Measurements from ENCODE around the gene CDK5R1.

CDK5R1 gene

DNA sequence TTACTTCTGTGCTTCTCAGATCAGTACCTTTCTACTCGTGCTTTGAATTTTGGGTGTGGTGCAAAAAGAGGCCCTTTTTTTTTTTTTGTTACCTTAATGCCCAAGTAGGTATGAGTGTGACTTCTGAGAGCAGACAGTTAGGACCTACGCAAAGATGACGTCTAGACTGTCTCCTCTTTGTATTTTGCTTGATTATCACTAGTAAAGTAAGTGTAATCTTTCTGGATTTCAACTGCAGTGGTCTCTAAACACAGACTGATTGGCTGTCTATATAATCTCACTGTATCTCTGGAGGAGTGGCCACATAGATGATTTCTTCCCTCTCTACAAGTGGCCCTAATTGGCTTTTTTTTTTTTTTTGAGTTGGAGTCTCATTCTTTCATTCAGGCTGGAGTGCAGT lies 11.5 kb upstream of the CDK5R1 start:
- DNase-seq: no peak

DNA sequence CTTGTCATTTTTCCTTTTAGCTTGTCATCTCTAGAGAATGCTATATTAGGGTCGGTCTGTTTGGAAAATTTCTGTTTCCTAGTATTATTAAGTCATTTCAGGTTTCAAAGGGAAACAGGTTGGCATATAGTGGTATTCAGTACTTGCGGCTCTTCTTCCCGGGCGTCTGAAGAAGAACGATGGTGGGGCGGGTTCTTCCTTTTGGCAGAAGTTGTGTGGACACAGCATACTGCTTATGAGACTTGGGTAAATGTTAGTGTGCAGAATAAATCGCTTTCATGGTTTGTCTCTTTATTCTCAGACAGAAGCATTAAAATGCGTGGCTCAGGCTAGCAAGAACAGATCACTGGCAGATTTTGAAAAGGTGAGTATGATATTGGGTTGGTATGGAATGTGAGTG lies 9.6 kb upstream of the CDK5R1 start:
- no peak for DNase-seq

DNA sequence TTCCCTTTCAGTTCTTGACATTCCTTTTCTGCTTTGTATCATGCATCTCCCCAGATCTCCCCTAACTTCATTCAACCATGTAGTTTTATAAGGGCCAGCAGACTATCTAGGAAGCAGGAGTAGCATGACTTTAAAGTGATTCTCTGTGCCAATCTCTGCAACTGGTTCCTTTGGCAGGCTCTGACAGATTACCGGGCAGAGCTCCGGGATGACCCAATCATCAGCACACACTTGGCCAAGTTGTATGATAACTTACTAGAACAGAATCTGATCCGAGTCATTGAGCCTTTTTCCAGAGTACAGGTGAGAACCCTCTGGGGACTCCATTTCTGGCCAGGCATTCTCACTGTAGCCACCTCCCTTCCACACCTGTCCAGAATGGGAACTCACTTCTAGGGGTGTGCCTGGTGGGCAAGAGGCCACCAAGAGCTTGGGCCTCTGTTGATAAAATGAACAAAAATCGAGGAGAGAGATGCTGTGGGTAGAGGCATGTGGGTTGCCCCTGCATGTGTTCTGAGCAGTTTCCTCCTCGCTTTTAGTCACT lies 7.6 kb upstream of the CDK5R1 start:
- no peak for DNase-seq

DNA sequence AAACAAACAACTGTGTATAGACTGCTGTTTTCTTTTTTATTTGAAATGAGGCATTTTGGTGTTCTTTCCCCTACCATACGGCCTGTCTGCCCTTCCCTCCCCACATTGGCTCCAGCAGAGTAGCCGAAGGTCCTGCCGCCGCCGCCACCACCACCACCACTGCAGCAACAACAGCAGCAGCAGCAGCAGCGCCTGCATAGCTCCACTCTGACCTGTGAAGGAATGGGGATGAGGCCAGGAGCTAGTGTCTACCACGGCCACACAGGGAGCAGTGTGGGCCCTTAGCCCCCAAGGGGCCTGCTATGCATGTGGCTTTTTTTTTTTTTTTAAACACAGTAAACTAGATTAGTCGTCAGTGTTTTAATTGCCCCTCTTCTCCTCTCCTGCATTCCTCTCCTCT lies 5.6 kb upstream of the CDK5R1 start:
- no peak for DNase-seq

DNA sequence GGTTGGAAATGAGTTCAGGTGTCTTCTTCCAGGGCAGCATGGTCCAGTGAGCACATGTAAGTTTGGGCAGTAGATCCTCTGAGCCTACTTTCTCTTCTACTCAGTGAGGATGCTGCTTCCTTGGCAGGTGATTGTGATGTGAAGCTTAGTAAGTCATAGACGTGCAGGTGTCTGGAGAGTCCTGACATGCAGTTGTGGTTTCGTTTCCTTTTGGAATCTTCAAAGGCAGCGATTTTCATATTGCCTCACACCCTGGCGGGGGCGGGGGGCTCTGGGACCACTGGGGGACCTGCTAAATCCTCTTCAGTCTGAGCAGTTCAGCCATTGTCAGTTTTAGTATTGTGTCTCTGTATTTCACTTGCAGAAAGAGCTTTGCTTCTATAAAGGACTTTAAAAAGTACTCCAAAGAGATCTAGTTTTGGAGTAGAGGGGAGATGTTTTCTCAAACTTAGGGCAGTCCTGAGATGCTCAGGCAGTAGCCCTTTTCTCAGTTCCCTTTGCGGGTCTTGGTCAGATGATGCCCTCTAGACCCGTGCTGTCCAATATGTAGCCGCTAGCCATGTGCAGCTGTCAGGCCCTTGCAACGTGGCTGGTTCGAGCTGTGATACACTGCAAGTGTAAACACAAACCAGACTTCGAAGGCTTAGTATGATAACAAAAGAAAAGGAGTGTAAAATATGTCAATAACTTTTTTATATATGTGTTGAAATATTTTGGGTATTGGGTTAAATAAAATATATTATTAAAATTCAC lies 4.0 kb upstream of the CDK5R1 start:
- no peak for DNase-seq

DNA sequence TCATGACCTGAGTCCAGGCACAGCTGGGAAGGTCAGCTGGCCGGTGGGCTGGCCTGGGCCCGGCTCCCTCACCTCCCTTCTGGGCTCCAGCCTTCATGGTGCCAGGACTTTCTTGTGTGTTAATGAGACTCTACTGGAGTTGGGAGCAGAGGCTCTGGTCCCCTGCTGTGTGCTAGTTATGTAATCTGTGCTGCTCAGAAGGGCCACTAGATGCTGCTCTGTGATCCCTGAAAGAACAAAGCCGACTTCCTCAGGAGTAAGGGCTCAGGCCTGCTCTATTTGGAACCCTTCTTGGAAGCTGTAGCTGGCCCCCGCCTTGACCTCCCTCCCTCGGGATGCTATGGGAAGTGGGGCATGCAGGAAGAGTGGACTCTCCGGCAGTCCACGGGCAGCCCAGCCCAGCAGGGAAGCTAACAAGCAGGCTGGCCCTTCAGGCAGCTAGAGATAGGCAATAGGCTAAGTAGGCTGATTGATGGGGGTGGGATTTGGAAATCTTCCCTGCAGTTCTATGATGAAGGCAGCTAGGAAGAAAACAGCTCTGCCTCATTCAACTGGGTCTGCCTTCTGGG lies 3.3 kb upstream of the CDK5R1 start:
- DNase-seq: no peak

DNA sequence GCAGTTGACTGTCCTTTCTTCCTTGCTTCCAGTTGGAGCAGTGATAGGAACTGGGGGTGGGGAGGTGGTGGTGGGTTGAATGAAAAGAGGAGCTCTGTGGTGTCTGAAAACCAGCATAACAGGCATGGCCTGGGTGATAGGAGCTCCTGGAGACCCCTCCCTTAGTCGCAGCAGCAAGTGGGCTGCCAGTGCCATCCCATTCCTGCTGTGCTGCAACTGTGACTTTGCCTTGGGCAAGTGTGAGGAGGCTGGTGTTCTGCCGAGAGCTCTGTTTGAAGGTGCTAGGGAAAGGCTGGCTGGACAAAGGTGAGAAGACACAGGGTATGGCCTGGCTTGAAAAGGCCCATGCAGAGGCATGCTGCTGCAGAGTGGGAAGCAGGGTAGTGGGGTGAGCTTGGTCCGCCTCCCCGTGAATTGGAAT lies 2.7 kb upstream of the CDK5R1 start:
- DNase-seq: no peak

DNA sequence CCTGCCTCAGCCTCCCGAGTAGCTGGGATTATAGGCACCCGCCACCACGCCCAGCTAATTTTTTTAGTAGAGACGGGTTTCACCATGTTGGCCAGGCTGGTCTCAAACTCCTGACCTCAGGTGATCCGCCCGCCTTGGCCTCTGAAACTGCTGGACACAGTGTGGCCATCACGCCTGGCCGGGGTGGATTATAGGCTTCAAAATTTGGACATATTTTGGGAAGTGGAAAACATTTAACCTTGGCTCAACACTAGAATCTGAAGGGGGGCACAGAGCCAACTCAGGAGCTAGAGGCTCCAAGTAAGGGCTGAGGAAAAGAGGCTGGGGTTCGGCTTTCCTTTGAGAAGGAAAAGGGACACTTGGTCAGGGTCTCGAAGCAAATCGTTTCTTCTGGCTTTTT lies 2.2 kb upstream of the CDK5R1 start:
- DNase-seq: no peak

DNA sequence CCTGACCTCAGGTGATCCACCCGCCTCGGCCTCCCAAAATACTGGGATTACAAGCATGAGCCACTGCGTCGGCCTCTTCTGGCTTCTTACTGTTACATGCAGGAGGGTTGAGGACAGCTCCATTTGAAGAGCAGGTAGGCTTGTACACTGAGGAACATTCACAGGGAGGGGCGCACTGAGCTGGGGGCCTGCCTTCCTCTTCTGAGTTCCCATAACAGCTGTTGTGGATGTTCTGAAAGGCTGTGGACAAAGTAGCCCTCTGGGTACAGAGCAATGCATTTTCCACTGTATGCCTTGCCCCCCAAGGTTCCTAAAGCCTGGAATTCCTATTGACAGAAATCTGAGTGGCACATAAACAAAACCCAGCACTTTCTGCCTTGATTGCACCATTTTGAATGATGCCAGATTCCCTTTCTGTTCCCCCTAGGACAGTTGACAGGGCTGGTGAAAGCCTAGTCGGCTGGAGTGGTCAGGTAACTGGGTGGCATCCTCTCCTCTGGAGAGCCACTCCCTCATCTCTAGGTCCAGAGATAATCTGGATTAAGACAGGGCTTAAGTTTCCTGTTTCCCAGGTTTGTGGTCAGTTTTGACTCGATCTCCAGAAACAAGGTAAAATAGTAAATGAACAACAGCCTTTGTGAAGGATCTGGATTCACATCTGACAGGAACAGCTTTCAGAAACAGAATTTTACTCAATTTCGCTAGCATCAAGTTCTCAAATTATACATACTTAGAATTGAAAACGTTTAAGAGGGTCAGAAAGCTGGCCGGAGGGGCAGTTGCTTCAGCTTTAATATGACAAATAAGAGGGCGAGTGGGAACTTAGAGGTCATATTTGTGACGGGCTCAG lies 1.3 kb upstream of the CDK5R1 start:
- no peak for DNase-seq

DNA sequence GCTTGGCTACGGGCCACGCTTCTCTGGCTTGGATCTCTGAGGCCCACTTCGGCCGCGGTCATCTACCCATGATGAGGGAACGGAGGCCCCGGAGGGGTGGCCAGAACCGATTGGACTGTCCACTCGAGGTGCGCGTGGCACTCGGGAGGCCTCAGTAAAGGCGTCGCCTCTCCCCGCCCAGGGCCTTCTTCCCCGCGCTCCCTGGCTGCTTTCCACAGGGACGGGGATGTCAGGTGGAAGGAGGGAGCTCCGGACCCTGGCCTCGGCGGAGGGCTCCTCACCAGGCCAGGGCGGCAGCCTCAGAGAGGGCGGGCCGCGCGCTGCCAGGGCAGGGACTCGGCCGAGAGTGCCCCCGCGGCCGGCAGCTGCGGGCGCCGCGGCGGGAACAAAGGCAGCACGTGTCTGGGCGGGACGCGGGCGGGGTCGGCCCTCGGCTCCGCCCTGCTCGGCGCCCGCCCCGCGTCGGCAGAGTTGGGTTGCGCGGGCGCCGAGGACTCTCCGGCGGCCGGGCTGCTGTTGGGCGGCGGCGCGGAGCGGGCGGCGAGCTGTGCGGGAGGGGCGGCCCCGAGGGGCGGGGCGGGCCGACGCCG lies 587 bp upstream of the CDK5R1 start:
- peak; percentile 27 for DNase-seq

DNA sequence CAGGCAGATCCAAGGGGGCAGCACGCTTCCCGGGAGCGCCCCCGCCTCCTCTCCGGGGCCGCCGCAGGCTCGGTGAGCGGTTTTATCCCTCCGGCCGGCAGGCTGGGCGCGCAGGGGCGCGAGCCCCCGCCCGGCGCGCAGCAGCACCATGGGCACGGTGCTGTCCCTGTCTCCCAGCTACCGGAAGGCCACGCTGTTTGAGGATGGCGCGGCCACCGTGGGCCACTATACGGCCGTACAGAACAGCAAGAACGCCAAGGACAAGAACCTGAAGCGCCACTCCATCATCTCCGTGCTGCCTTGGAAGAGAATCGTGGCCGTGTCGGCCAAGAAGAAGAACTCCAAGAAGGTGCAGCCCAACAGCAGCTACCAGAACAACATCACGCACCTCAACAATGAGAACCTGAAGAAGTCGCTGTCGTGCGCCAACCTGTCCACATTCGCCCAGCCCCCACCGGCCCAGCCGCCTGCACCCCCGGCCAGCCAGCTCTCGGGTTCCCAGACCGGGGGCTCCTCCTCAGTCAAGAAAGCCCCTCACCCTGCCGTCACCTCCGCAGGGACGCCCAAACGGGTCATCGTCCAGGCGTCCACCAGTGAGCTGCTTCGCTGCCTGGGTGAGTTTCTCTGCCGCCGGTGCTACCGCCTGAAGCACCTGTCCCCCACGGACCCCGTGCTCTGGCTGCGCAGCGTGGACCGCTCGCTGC lies 832 bp downstream of the CDK5R1 start:
- no peak for DNase-seq

DNA sequence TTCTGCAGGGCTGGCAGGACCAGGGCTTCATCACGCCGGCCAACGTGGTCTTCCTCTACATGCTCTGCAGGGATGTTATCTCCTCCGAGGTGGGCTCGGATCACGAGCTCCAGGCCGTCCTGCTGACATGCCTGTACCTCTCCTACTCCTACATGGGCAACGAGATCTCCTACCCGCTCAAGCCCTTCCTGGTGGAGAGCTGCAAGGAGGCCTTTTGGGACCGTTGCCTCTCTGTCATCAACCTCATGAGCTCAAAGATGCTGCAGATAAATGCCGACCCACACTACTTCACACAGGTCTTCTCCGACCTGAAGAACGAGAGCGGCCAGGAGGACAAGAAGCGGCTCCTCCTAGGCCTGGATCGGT lies 1.4 kb downstream of the CDK5R1 start:
- DNase-seq: no peak

DNA sequence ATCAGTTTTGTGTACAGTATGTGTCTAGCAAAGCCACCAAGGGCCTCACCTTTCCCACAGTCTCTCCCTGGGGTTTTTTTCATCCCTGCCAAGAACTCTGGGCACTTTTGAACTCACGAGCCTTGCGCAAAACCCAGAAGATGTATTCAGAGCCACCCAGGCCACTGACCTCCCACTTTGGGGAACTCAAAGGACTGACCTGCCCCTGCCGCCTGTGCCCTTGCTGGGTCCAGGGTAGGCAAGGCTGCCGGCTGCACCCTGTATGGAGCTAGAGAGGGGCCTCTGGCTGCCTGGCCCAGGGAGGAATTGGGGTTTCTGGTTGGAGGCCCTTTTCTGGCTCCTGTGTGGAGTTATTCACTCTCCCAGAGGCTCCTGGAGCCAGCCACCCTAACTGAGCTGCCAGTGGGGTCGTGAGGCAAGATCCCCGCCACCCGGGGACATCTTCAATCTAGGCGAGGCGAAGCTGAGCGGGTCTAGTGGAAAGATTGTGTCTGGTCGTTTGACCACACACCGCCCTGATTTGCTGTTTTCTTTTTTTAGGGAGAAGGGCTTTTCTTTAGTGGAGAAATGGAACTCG lies 1.9 kb downstream of the CDK5R1 start:
- DNase-seq: no peak

DNA sequence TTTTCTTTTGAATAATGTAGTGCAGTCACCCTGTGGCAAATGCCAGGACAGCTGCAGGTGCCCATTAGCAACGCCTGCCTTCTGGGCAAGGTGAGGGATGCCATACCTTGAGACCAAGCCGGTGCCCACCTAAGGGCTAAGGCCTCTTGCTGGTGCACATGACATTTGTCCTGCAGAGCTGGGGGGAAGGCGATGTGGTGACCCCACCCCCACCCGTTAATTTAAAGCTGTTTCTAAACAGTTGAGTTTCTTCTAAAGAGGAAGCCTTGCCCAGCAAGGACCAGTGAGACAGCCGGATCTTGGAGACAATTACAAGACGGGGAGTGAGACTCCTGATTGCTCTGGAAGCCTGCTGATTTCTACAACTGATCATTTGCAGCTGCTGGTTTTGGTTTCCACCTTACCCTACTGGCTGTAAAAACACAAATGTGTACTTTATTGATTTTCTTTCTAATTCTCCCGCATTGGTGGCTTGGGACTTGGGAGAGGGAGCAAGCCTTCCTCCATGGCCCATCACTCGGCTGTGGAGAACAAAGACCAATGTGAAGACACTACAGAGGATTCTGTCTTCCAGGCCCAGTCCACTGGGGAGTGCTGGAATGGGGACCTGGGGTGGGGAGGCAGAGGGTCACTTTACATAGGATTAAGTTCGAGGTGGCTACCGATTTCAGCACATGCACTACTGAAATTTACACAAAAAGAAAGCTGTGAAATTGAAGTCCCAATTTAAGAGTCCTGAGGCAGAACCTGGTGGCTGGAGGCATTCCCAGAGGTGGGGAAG lies 2.7 kb downstream of the CDK5R1 start:
- no peak for DNase-seq

DNA sequence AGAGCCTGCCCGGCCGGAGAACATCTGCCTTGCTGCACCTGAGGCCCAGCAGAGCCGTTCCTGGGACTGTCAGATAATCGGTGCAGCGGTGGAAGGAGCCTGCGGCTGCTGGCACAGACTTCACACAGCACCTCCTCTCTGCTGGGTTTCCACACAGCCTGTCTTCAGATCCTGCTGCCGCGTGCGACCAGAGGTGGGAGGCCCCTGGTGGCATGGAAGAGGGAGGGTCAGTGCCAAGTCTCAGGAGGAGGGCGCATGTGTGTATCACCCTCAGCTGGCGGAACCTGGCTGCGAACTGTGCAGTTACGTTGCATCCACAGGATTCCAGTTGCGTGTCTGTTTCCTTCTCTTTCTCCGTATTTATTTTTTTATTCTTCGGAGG lies 3.3 kb downstream of the CDK5R1 start:
- no peak for DNase-seq

DNA sequence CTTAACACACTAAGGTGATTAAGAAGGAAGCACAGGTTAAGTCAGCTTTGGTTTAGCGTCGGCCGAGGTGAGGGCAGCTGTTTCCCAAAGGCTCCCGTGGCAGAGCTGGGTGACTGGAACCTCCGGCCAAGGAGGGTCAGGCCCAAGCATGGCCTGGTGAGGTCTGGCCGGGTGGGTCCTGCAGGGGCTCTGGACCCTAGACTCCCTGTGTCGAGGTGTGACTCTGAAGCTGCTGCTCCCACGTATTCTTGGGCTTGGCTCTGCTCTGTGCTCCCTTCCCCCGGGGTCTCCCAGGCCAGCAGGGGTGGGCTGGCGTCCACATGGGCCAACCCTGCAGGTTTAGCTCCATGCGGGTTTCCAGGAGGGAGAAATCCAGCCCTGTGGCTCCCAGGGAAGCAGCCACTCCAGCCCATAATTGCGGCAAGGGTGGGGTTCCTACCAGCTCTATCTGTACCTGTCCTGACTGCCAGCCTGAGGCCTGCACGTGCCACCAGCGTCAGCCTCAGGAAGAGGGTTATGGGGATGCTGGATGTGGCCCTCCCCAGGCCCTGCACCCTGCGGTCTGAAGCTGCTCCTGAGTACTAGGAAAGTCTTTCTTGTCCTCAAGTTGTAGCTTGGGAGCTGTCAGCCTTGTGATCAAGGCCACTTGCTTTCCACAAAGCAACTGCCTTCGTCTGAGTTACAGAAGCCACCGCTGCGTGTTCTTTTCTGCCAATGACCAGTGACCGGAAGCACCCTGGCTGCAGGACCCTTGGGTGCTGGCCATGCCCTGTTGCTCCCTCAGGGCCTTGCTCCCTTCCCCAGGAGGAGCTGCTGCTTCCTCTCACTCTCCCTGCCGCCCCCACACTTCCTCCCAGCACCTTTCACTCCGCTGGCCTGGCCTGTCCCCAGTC lies 4.8 kb downstream of the CDK5R1 start:
- DNase-seq: no peak

DNA sequence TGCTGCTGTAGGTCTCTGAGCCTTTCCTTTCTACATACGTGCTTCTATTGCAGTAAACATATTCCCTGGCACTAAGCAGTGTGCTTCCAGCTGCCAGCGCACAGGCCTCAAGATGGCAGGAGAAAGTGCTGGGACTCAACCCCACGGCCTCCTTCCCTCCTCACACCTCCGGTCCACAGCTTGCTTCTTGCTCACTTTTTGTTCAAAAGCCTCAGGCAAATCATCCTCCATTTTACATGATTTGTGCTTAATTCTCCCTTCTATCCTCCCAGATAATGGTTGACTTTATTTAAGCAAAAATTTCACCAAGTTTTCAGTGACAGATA lies 5.4 kb downstream of the CDK5R1 start:
- no peak for DNase-seq

DNA sequence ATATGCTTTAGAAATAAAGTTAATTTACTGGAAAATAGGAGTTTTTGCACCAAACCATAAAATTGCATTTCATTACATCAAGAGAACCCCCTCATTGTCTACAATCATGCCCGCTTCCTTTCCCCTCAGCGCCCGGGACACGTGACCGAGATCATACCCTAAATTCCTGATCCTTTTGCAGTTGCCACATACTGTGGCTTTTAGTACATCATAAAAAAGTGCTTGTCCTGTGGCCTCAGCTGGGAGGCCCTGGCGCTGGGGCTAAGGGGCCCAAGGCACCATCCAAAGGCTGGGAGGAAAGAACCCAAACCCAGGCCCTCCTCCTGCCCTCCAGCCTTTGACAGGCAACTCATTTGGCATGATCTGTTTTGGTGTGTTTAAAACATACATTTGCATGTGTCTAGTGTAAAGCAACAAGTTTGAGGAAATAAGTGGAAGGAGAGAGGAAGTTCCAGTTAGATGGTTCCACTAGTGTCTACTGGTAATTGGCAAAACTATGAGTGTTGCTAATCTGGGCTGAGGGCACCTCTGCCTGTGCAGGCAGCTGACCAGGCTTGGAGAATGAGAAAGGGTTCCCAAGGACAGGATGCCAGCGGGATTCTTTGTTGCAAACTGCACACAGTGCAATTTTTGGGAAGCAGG lies 6.0 kb downstream of the CDK5R1 start:
- no peak for DNase-seq

DNA sequence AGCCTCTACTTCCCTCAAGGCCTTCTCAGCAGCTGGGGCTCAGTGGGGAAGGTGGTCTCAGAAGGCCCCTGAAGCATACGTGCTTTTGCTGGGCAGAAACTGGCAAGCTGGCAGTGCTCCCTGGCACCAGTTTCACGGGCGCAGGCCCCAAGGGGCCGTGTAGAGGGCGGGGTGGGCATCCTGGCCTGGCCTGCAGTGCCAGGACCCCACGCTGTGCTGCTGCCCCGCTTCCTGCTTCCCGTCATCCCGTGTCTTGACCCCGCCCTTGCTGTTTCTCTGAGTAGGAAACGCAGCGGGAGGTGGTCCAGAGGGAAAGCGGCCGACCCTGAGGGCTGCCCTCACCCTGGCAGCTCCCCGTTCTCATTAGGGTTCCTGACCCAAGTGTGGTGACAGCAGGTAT lies 6.8 kb downstream of the CDK5R1 start:
- no peak for DNase-seq

DNA sequence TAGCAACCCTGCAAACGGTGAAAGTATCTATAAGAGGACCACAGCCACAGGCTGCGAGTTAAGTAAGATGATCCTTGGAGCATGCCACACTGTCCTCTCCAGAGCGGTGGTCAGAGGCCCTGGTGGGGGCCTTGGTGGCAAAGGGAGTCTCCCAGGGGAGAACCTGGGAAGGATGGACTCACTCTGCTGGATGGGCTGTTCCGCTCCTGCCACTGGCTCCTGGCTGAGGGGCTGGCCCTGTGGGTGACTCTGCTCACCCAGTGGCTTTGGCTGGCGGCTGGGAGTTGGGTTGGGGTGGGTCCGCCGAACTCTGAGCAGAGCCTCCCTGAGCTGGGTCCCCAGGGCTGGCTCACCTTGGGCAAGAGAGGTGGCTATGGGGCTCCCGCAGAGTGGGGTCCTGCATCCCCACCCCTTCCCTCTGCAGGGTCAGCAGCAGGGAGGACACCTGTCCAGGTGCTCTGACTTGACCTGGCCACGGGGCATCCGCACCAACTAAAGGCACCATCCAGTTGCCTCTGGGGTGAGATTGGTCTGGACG lies 7.3 kb downstream of the CDK5R1 start:
- DNase-seq: no peak
